ENCODE measurements around the gene OLFM2.

DNA sequence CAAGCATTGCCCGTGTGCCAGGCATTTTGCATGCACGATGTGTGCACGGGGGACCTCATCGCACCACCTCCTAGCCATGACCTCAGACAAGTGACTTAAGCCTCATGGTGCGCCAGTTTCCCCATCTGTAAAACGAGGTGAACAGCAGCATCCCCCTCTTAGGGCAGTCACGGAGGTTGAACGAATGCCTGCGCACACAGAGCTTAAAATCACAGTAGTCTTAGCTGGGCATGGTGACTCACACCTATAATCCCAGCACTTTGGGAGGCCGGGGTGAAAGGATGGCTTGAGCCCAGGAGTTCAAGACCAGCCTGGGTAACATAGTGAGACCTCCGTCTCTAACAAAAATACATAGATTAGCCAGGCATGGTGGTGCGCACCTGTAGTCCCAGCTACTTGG is 52.6 kb downstream of the OLFM2 start:
- TF ChIP-seq, protein P1, sequence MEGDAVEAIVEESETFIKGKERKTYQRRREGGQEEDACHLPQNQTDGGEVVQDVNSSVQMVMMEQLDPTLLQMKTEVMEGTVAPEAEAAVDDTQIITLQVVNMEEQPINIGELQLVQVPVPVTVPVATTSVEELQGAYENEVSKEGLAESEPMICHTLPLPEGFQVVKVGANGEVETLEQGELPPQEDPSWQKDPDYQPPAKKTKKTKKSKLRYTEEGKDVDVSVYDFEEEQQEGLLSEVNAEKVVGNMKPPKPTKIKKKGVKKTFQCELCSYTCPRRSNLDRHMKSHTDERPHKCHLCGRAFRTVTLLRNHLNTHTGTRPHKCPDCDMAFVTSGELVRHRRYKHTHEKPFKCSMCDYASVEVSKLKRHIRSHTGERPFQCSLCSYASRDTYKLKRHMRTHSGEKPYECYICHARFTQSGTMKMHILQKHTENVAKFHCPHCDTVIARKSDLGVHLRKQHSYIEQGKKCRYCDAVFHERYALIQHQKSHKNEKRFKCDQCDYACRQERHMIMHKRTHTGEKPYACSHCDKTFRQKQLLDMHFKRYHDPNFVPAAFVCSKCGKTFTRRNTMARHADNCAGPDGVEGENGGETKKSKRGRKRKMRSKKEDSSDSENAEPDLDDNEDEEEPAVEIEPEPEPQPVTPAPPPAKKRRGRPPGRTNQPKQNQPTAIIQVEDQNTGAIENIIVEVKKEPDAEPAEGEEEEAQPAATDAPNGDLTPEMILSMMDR (IDR thresholded peaks at IDR 0.05 in 8 of 11, conservative IDR thresholded peaks at IDR 0.05 in 3 of 11) = no peak
- TF ChIP-seq POLR2A (IDR thresholded peaks at IDR 0.05) = no peak

Measured in spleen (tissue), 7 donors.